Ishikawa (cell line): ENCODE data around the gene HOXA9.

Experiments
- CEBPB ChIP-seq: IDR thresholded peaks from 2 replicates; pipeline ENCODE4 v1.6.1; 2012
- CREB1 ChIP-seq: IDR thresholded peaks from 2 replicates; pipeline ENCODE4 v1.6.1; 2012; ENCODE audit warnings: low read depth
- EGR1 ChIP-seq: IDR thresholded peaks from 2 replicates; pipeline ENCODE4 v1.6.1; 2012
- EP300 ChIP-seq: IDR thresholded peaks from 2 replicates; pipeline ENCODE4 v1.6.1; 2012; ENCODE audit warnings: borderline replicate concordance
- FOXM1 ChIP-seq: IDR thresholded peaks from 2 replicates; pipeline ENCODE4 v1.6.1; 2012; ENCODE audit warnings: low read depth, borderline replicate concordance
- MAX ChIP-seq: IDR thresholded peaks from 2 replicates; pipeline ENCODE4 v1.6.1; 2012
- NFIC ChIP-seq: IDR thresholded peaks from 2 replicates; pipeline ENCODE4 v1.6.1; 2012
- RAD21 ChIP-seq: IDR thresholded peaks from 2 replicates; pipeline ENCODE4 v1.6.1; 2012; ENCODE audit warnings: low read depth
- TAF1 ChIP-seq: IDR thresholded peaks from 2 replicates; pipeline ENCODE4 v1.6.1; 2012; ENCODE audit warnings: low read depth, mild to moderate bottlenecking
- TCF12 ChIP-seq: IDR thresholded peaks from 2 replicates; pipeline ENCODE4 v1.6.1; 2012; ENCODE audit warnings: low read depth
- TEAD4 ChIP-seq: IDR thresholded peaks from 2 replicates; pipeline ENCODE4 v1.6.1; 2012
- USF1 ChIP-seq: IDR thresholded peaks from 2 replicates; pipeline ENCODE4 v1.6.1; 2012
- YY1 ChIP-seq: IDR thresholded peaks from 2 replicates; pipeline ENCODE4 v1.6.1; 2012; ENCODE audit warnings: low read depth
- ZBTB7A ChIP-seq: IDR thresholded peaks from 2 replicates; pipeline ENCODE4 v1.6.1; 2012; ENCODE audit warnings: low read depth
- TF ChIP-seq, protein P1 (sequence below): IDR thresholded peaks from 2 replicates; pipeline ENCODE4 v1.6.1; 2012; ENCODE audit warnings: low read depth, mild to moderate bottlenecking

Gene HOXA9

DNA sequence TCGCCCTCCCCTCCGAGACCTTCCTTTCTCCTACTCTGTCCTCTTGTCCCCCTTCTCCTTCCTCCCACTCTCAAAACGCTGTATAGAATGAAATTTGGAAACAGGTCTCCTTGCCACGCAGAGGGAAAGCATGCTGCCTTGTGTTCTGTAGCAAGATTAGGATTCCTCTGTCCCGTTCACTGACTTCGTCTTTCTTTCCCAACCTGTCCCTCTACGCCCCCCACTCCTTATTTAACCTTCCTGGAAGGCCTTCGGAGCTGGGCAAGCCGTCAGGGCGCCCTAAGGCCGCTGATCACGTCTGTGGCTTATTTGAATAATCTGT lies 1.3 kb downstream of the HOXA9 start:
- TF ChIP-seq EGR1 = no peak
- no peak for TF ChIP-seq TAF1

- TF ChIP-seq, protein P1, sequence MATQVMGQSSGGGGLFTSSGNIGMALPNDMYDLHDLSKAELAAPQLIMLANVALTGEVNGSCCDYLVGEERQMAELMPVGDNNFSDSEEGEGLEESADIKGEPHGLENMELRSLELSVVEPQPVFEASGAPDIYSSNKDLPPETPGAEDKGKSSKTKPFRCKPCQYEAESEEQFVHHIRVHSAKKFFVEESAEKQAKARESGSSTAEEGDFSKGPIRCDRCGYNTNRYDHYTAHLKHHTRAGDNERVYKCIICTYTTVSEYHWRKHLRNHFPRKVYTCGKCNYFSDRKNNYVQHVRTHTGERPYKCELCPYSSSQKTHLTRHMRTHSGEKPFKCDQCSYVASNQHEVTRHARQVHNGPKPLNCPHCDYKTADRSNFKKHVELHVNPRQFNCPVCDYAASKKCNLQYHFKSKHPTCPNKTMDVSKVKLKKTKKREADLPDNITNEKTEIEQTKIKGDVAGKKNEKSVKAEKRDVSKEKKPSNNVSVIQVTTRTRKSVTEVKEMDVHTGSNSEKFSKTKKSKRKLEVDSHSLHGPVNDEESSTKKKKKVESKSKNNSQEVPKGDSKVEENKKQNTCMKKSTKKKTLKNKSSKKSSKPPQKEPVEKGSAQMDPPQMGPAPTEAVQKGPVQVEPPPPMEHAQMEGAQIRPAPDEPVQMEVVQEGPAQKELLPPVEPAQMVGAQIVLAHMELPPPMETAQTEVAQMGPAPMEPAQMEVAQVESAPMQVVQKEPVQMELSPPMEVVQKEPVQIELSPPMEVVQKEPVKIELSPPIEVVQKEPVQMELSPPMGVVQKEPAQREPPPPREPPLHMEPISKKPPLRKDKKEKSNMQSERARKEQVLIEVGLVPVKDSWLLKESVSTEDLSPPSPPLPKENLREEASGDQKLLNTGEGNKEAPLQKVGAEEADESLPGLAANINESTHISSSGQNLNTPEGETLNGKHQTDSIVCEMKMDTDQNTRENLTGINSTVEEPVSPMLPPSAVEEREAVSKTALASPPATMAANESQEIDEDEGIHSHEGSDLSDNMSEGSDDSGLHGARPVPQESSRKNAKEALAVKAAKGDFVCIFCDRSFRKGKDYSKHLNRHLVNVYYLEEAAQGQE = no peak
- TF ChIP-seq TCF12 (no peak), EP300 (no peak), USF1 (no peak), ZBTB7A (no peak), YY1 (no peak), CREB1 (no peak), TAF1 (no peak), MAX (no peak), CEBPB (no peak), NFIC (no peak), RAD21 (no peak), EGR1 (no peak), FOXM1 (no peak), TEAD4 (no peak)
Observed at GRCh38 chr7:27163288-27164044, 1.9 kb downstream of the HOXA9 start.

DNA sequence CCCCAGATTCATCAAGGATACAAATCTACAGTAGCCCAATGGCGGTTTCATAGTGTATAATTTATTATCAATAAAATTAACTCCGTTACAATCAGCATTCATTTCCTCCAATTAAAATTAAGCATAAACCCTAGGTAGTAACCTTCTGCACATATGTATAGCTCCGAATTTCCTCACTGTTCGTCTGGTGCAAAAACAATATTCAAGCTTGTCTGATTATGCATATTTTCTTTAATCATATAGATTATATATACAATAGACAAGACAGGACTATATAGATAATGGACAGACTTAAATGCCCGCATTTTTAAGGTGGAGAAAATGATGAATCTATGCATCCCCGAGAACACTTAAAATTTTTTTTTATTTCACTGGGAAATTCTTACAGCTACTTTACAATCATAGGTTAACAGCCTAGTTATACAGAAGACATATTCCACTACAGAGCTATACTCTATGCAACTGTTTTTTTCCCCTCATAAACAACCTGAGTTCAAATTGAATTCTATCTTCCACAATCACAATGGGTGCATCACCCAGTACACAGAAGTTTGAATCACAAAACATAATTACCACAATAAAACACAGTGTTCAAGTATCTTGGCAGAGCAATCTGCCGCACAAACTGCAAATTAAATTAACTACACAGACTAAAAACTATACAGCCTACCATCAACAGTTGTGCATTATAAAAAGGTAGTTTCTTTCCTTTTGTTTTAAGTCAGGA lies 2.6 kb downstream of the HOXA9 start:
- no peak for TF ChIP-seq TAF1

DNA sequence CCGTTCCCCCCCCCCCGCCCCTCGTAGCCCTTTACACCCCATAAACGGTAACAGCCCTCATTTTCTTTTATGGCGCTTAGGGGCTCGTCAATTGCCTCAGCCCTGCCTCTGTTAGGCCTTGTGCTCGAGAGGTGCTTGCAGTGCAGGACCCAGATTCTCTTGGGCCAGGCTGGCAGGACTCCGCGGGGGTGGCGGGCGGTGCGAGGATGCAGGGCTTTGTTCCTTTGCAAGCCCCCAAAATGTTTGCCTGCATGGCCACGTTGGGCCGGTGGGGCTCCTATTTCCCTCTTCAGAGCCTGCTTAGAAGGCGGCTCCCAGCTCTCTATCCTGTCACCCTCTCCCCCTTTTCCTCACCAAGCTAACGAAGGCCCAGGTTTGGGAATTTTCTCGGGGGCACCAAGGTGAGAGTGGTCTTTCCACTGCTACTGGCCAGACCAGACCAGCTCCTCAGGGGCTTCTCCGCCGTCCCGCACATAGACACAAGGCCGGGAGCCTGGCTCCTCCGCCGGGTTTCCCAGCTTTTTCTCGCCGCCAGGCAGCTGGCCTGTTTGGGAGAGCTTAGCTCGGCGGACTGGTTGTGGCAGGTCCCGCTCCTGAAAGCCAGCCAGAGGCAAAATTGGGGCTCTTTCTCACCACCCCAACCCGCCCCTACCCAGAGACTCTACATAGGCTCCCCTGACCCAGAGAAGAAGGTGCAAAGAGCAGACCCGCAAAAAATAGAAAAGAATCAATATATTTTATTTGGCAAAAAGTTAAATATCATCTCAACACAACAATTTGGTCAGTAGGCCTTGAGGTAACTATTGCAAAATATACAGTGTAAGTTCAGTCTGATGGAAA lies 3.4 kb downstream of the HOXA9 start:
- no peak for TF ChIP-seq MAX
- TF ChIP-seq TEAD4 = no peak
- TF ChIP-seq TAF1 = no peak
- TF ChIP-seq YY1 = no peak
- TF ChIP-seq, protein P1 = no peak
- no peak for TF ChIP-seq EGR1
- TF ChIP-seq CREB1 = no peak
- TF ChIP-seq USF1 = no peak
- TF ChIP-seq FOXM1 = no peak
- TF ChIP-seq RAD21 = no peak
- no peak for TF ChIP-seq ZBTB7A
- no peak for TF ChIP-seq TCF12
- no peak for TF ChIP-seq NFIC
- TF ChIP-seq CEBPB = no peak
- no peak for TF ChIP-seq EP300

GRCh38 chr7:27161214-27161720 lies 4.1 kb downstream of the HOXA9 start:
- TF ChIP-seq TCF12 = no peak
- no peak for TF ChIP-seq MAX
- no peak for TF ChIP-seq EP300
- TF ChIP-seq TEAD4 = no peak
- peak; percentile 99 for TF ChIP-seq ZBTB7A
- TF ChIP-seq CREB1 = no peak
